Erythroblast (primary cell): Measurements from ENCODE around the gene UBXN7.

Source experiments
- GATA1 ChIP-seq: IDR thresholded peaks from 2 replicates; pipeline ENCODE4 v1.6.1; 2011; ENCODE audit warnings: low read depth, mild to moderate bottlenecking, control low read depth, low read length, moderate library complexity
- POLR2A ChIP-seq: IDR thresholded peaks from 2 replicates; pipeline ENCODE4 v1.6.1; 2011; ENCODE audit warnings: mild to moderate bottlenecking, low read length

- no peak for TF ChIP-seq POLR2A
- TF ChIP-seq GATA1, result no peak
Observed at GRCh38 chr3:196431181-196432136, 768 bp downstream of the UBXN7 start.
